Common myeloid progenitor, CD34-positive (primary cell): ENCODE data around the gene ITPK1.

Experiments used
- CTCF ChIA-PET: fragments of 350-600 bp; sonication (Branson Sonifier 250); formaldehyde crosslinking; loops from one replicate; lab custom pipeline; 2021; ENCODE audit warnings: antibody characterized with exemption; lab: Charles Lee
- POLR2A ChIA-PET: fragments of 350-600 bp; sonication (Branson Sonifier 250); formaldehyde crosslinking; loops from one replicate; lab custom pipeline; 2021; ENCODE audit warnings: antibody characterized with exemption; lab: Charles Lee
- DNase-seq, 3 donors: peaks; one replicate each; pipeline versions ENCODE4 v3.0.0 to v3.0.0-alpha.2; 2013
- H3K27ac ChIP-seq, 2 experiments: 1 replicate in 1 of 2; 2 replicates in 1 of 2; pipeline ENCODE4 v1.7.0; 2013; ENCODE audit warnings: inconsistent platforms in 2 of 2, low read length in 2 of 2, mild to moderate bottlenecking in 2 of 2, low read depth in 1 of 2, moderate library complexity in 1 of 2; ENCODE audit not compliant: severe bottlenecking in 2 of 2, insufficient read depth in 1 of 2, poor library complexity in 1 of 2
- H3K27me3 ChIP-seq, 5 experiments: replicated peaks in 2 of 5; 1 replicate in 3 of 5; 2 replicates in 2 of 5; pipeline versions ENCODE4 v1.6.1 to v1.7.0; 2013; ENCODE audit warnings: low read length in 4 of 5, mild to moderate bottlenecking in 2 of 5, moderate library complexity in 2 of 5, inconsistent platforms in 1 of 5; ENCODE audit not compliant: insufficient read depth in 5 of 5, control insufficient read depth in 4 of 5
- H3K36me3 ChIP-seq, 4 experiments: 1 replicate in 2 of 4; 2 replicates in 2 of 4; pipeline versions ENCODE4 v1.6.1 to v1.7.0; 2013; ENCODE audit warnings: low read length in 3 of 4, control low read depth in 1 of 4, mild to moderate bottlenecking in 1 of 4; ENCODE audit not compliant: control insufficient read depth in 4 of 4, insufficient read depth in 4 of 4
- H3K4me1 ChIP-seq, 4 experiments: 1 replicate in 3 of 4; 2 replicates in 1 of 4; pipeline versions ENCODE4 v1.6.1 to v1.7.1; 2013; ENCODE audit warnings: low read length in 3 of 4, mild to moderate bottlenecking in 3 of 4, control low read depth in 1 of 4, inconsistent platforms in 1 of 4, moderate library complexity in 1 of 4; ENCODE audit not compliant: control insufficient read depth in 4 of 4, insufficient read depth in 4 of 4; ENCODE audit errors: control extremely low read depth in 1 of 4
- H3K4me3 ChIP-seq, 7 experiments: 1 replicate in 4 of 7; 2 replicates in 3 of 7; pipeline versions ENCODE4 v1.5.1 to v1.7.0; 2013; ENCODE audit warnings: mild to moderate bottlenecking in 7 of 7, low read length in 6 of 7, moderate library complexity in 6 of 7, inconsistent platforms in 2 of 7, low read depth in 2 of 7, control low read depth in 1 of 7; ENCODE audit not compliant: insufficient read depth in 4 of 7, control insufficient read depth in 1 of 7; ENCODE audit errors: extremely low read depth in 1 of 7
- H3K9me3 ChIP-seq, 5 experiments: 1 replicate in 4 of 5; 2 replicates in 1 of 5; pipeline versions ENCODE4 v1.6.1 to v1.7.1; 2013; ENCODE audit warnings: low read length in 4 of 5, mild to moderate bottlenecking in 2 of 5, inconsistent platforms in 1 of 5, low read depth in 1 of 5, moderate library complexity in 1 of 5; ENCODE audit not compliant: control insufficient read depth in 4 of 5, insufficient read depth in 2 of 5; ENCODE audit errors: control extremely low read depth in 1 of 5
- WGBS: methylation state at CpG from one replicate; pipeline ENCODE4 v1.1.5; 2013; ENCODE audit not compliant: insufficient coverage; 5-methylcytosine and 5-hydroxymethylcytosine counted together

ITPK1 gene

DNA sequence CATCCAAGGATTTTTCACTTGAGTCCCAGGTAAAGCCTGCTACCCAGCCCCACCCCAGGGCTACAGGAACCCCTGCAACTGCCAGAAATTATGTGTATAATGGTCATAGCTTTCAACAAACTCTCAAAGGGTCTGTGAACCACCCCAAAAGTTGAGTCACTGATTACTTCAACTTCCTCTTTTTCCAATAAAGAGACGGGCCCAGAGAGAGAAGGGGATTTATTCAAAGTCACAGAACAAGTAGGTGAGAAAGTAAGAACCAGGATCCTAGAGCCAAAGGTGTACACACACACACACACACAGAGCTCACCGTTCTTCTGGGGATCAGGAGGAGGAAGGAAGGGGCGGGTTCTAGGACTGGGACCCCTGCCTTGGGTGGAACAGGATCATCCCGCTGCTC, 4.8 kb upstream of the ITPK1 start:
- H3K27ac ChIP-seq, result no peak overlapping the region
- H3K4me1 ChIP-seq, result peaks cover 0 to 13% (median 11%) of the 10 kb centered on the region in 4 experiments
- no peak overlapping the region for H3K4me3 ChIP-seq
- CTCF ChIA-PET, result interaction anchor here (1.1 to 11.2 kb wide), 4 partner anchors 7 to 269 kb away, joined by 4 to 225 read pairs (median 6); no protein-coding TSS in a partner anchor
- POLR2A ChIA-PET, result no interaction called here
- no peaks in the 10 kb centered on the region for H3K36me3 ChIP-seq
- DNase-seq, result peak; percentile 42 to 87 (median 83)
- no peaks in the 10 kb centered on the region for H3K9me3 ChIP-seq
- 64% methylated on average over 3 of the region's 4 CpGs for WGBS
- H3K27me3 ChIP-seq, result no peaks in the 10 kb centered on the region

DNA sequence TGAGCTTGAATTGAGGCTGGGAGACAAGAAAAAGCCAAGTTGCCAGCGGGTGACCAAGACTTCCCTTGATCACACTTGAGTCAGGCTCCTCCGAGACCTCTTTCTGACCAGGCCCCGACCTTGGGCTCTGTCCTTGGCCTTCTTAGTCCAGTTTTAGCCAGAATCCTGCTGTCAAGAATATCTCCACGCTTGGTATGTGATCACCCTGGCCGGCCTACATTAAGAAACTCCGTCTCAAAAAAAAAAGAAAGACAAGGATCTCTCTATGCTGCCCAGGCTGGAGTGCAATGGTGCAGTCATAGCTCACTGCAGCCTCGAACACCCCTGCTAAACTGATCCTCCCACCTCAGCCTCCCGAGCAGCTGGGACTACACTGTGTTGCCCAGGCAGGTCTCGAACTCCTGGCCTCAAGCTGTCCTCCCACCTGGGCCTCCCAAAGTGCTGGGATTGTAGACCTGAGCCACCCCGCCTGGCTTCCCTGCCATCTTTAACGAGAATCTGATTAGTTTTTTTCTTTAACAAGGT, 1.0 kb upstream of the ITPK1 start:
- Histone ChIP-seq H3K27me3 (no peaks in the 10 kb centered on the region), H3K4me3 (peak overlapping the region; percentile 59 to 91 (median 84)), H3K4me1 (peaks cover 9 to 42% (median 39%) of the 10 kb centered on the region in 4 experiments), H3K36me3 (no peaks in the 10 kb centered on the region), H3K9me3 (no peaks in the 10 kb centered on the region), H3K27ac (peak overlapping the region; percentile 64 to 86)
- POLR2A ChIA-PET, result no interaction called here
- DNase-seq, result no peak
- WGBS, result over 99% methylated on average over 10 of the region's 11 CpGs
- CTCF ChIA-PET, result interaction anchor here (0.6 to 11.2 kb wide), 7 partner anchors 9 to 154 kb away, joined by 3 to 225 read pairs (median 7); no protein-coding TSS in a partner anchor

DNA sequence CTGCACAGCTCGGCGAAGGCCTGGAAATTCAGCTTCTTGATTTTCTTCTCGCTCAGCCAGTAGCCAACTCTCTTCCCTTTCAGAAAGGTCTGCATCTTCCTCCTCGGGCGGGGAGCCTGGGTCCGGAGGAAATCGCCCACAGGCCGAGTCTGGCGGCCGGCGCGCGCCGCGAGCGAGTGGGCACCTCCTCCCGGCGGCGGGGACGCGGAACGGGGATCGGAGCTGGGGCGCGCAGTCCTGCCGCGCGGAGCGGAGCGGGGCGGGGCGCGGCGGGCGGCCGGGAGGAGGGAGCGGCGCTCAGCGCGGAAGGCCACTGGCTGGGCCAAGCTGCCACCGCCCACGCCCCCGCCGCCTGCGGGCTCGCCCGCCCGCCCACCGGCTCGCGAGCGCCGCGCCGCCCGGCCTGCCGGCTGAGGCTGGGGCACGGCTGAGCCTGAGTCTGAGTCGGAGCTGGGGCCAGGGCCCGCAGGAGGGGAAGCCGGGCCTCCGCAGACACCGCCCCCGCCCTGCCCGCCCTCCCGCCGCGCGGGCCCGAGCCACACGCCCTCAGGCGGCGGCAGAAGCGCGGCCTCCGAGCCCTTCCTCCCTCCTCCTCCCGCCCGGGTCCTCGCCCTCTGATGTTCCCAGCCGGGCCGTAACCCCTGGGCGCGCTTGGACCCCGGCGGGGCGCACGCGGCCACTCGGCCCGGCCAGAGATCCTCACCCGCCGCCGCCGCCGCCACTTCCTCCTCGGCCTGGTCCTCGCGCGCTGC, 480 bp downstream of the ITPK1 start:
- 0% methylated on average over 77 of the region's 99 CpGs for WGBS
- Histone ChIP-seq H3K4me1 (peaks cover 9 to 54% (median 39%) of the 10 kb centered on the region in 4 experiments), H3K4me3 (peak overlapping the region; percentile 77 to 91 (median 84)), H3K36me3 (peaks cover 0 to 2% (median 0%) of the 10 kb centered on the region in 4 experiments), H3K9me3 (no peaks in the 10 kb centered on the region), H3K27ac (peak overlapping the region; percentile 33 to 54), H3K27me3 (no peaks in the 10 kb centered on the region)
- DNase-seq, result peak; percentile 80 to 92 (median 88)
- ChIA-PET CTCF (interaction anchor here (0.8 to 11.2 kb wide), 8 partner anchors 21 to 120 kb away, joined by 3 to 225 read pairs (median 16); no protein-coding TSS in a partner anchor), POLR2A (interaction anchor here (0.7 kb wide), 1 partner anchor 70 kb away, joined by 3 read pairs; the partner anchor contains the start of genes LYSET and MOAP1)

DNA sequence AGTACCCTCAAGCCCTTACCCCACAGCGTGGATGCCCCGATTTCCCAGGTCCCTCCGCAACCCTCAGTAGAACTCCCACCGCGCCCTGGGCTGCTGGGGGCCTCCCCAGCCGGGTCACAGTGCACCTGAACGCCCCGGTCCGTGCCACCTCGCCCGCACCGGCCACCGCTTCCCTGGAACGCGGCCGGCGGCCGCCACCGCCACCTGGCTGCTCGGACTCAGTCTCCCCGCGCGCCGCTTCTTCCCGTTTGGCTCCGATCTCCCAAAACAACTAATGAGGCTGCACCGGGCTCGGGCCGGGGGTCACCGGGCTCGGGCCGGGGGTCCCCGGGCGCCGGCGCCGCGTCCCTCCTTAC, 1.0 kb downstream of the ITPK1 start:
- Histone ChIP-seq H3K27ac (peak overlapping the region; percentile 33 to 54), H3K4me3 (peak overlapping the region; percentile 76 to 91 (median 83)), H3K4me1 (peaks cover 9 to 59% (median 41%) of the 10 kb centered on the region in 4 experiments), H3K9me3 (no peaks in the 10 kb centered on the region), H3K27me3 (no peaks in the 10 kb centered on the region), H3K36me3 (peaks cover 0 to 7% (median 3%) of the 10 kb centered on the region in 4 experiments)
- WGBS, result under 1% methylated on average over 35 of the region's 38 CpGs
- ChIA-PET CTCF (interaction anchor here (0.8 to 11.2 kb wide), 12 partner anchors 10 to 119 kb away, joined by 3 to 225 read pairs (median 10); no protein-coding TSS in a partner anchor), POLR2A (interaction anchor here (0.7 kb wide), 1 partner anchor 70 kb away, joined by 3 read pairs; the partner anchor contains the start of genes LYSET and MOAP1)
- DNase-seq, result no peak

- DNase-seq, result peak in 2 of 3 donors; percentile 18 to 31
- H3K27ac ChIP-seq, result peak overlapping the region in 1 of 2 experiments; percentile 54
- no peaks in the 10 kb centered on the region for H3K9me3 ChIP-seq
- H3K4me1 ChIP-seq, result peaks cover 9 to 64% (median 42%) of the 10 kb centered on the region in 4 experiments
- H3K27me3 ChIP-seq, result no peaks in the 10 kb centered on the region
- peaks cover 0 to 9% (median 3%) of the 10 kb centered on the region in 4 experiments for H3K36me3 ChIP-seq
- CTCF ChIA-PET, result interaction anchor here (0.9 to 11.2 kb wide), 33 partner anchors 9 to 169 kb away, joined by 3 to 225 read pairs (median 6); no protein-coding TSS in a partner anchor
- 41% methylated on average over 14 of the region's 18 CpGs for WGBS
- peak overlapping the region; percentile 76 to 91 (median 83) for H3K4me3 ChIP-seq
- POLR2A ChIA-PET, result interaction anchor here (0.7 kb wide), 1 partner anchor 82 kb away, joined by 3 read pairs; no protein-coding TSS in a partner anchor
Measured at GRCh38 chr14:93114068-93114710, 1.5 kb downstream of the ITPK1 start.

GRCh38 chr14:93113678-93114067, 2.1 kb downstream of the ITPK1 start:
- no peaks in the 10 kb centered on the region for H3K27me3 ChIP-seq
- H3K27ac ChIP-seq, result no peak overlapping the region
- WGBS, result 78% methylated on average over 8 of the region's 8 CpGs
- CTCF ChIA-PET, result interaction anchor here (0.8 to 11.2 kb wide), 39 partner anchors 8 to 168 kb away, joined by 3 to 225 read pairs (median 6); partner anchors contain the start of genes GON7 and UBR7
- peak overlapping the region in 6 of 7 experiments; percentile 76 to 91 (median 84) for H3K4me3 ChIP-seq
- peaks cover 0 to 9% (median 3%) of the 10 kb centered on the region in 4 experiments for H3K36me3 ChIP-seq
- peaks cover 9 to 70% (median 42%) of the 10 kb centered on the region in 4 experiments for H3K4me1 ChIP-seq
- no peaks in the 10 kb centered on the region for H3K9me3 ChIP-seq
- POLR2A ChIA-PET, result interaction anchor here (0.7 to 1.0 kb wide), 2 partner anchors 71 to 81 kb away, joined by 3 read pairs; partner anchors contain the start of genes LYSET and MOAP1
- no peak for DNase-seq
